HepG2 (cell line): Measurements from ENCODE around the gene PRPF4. TPM values are rescaled to one million over a fixed set of nuclear protein-coding genes. Genes with fewer than 3 reads are reported as not detected.
A peak's percentile ranks its signal among the peaks of the same experiment; 100 is the strongest.

ENCODE experiments used
- ATAC-seq: fragments of 200-7000 bp; cut with Tn5 transposase; 3 replicates; pipeline ENCODE4 v1.9.1; 2020; ENCODE audit warnings: mild to moderate bottlenecking, moderate library complexity
- BruUV-seq: library from RNA; stranded (reverse); fragments of 400-500 nt; replicated peaks from 2 replicates; lab custom pipeline; 2021; lab: Mats Ljungman, UMichigan
- CTCF ChIA-PET: fragments of 300-600 bp; formaldehyde crosslinking; extraction: SDS; loops from one replicate; lab custom pipeline; 2021; ENCODE audit warnings: low total read pairs, inconsistent platforms, low intra/inter-chr PET ratio; lab: Yijun Ruan, JAX
- POLR2A ChIA-PET: fragments of 350-600 bp; sonication (Branson Sonifier 250); formaldehyde crosslinking; loops from one replicate; lab custom pipeline; 2020; ENCODE audit warnings: antibody characterized with exemption, inconsistent platforms; lab: Yijun Ruan, JAX
- DNase-seq: peaks from one replicate; pipeline ENCODE4 v3.0.0-alpha.2; 2015; ENCODE audit warnings: low spot score
- FAIRE-seq: peaks from 3 replicates; lab custom pipeline; 2011; peaks lifted over from hg19 to GRCh38; lab: Jason Lieb, UNC
- H2AFZ ChIP-seq: one replicate; pipeline ENCODE4 v1.6.1; 2011; ENCODE audit warnings: low read length, inconsistent platforms
- H3K27ac ChIP-seq: fragments of 300-600 bp; 3 replicates; pipeline ENCODE4 v1.8.0; 2011; ENCODE audit warnings: mixed run types, mild to moderate bottlenecking, mixed read lengths, low read length, inconsistent platforms; ENCODE audit not compliant: insufficient read depth; ENCODE audit errors: extremely low read length
- H3K27me3 ChIP-seq, 2 experiments: fragments of 200-600 bp in 1 of 2; 2 replicates in 1 of 2; 3 replicates in 1 of 2; pipeline versions ENCODE4 v1.6.0 to v1.8.0; 2011; ENCODE audit warnings: low read length in 2 of 2, mild to moderate bottlenecking in 2 of 2, moderate library complexity in 2 of 2, inconsistent platforms in 1 of 2; ENCODE audit not compliant: insufficient read depth in 2 of 2, control insufficient read depth in 1 of 2
- H3K36me3 ChIP-seq, 2 experiments: fragments of 200-600 bp in 1 of 2; replicated peaks in 1 of 2; 2 replicates in 1 of 2; 3 replicates in 1 of 2; pipeline versions ENCODE4 v1.5.1 to v1.8.0; 2011; ENCODE audit warnings: low read length in 2 of 2, inconsistent platforms in 1 of 2; ENCODE audit not compliant: insufficient read depth in 2 of 2, control insufficient read depth in 1 of 2
- H3K4me1 ChIP-seq: 2 replicates; pipeline ENCODE4 v1.5.1; 2012; ENCODE audit warnings: low read length, inconsistent platforms; ENCODE audit not compliant: insufficient read depth
- H3K4me2 ChIP-seq: 2 replicates; pipeline ENCODE4 v1.6.0; 2011; ENCODE audit warnings: low read depth, low read length, inconsistent platforms
- H3K4me3 ChIP-seq, 3 experiments: fragments of 200-600 bp in 1 of 3; sonication (generic), shearing (Covaris generic) in 1 of 3; replicated peaks in 1 of 3; 2 replicates each; pipeline ENCODE4 v1.5.1; 2011 to 2016; ENCODE audit warnings: low read length in 3 of 3, inconsistent platforms in 2 of 3, low read depth in 2 of 3, mild to moderate bottlenecking in 2 of 3, control low read depth in 1 of 3, mixed read lengths in 1 of 3; ENCODE audit not compliant: insufficient read depth in 1 of 3
- H3K79me2 ChIP-seq: one replicate; pipeline ENCODE4 v1.6.1; 2011; ENCODE audit warnings: low read length, inconsistent platforms; ENCODE audit not compliant: insufficient read depth
- H3K9ac ChIP-seq: 2 replicates; pipeline ENCODE4 v1.6.0; 2011; ENCODE audit warnings: mild to moderate bottlenecking, low read depth, low read length, inconsistent platforms; ENCODE audit not compliant: insufficient read depth
- H3K9me3 ChIP-seq: 2 replicates; pipeline ENCODE4 v1.5.1; 2012; ENCODE audit warnings: mild to moderate bottlenecking, low read length
- H4K20me1 ChIP-seq: 2 replicates; pipeline ENCODE4 v1.6.0; 2011; ENCODE audit warnings: inconsistent platforms, mild to moderate bottlenecking, low read length, moderate library complexity; ENCODE audit not compliant: insufficient read depth
- GFI1 ChIP-seq: sonication (generic); formaldehyde crosslinking; IDR thresholded peaks from 2 replicates; pipeline ENCODE4 v1.5.0; 2020; ENCODE audit warnings: missing genetic modification reagents, mild to moderate bottlenecking, borderline replicate concordance
- HDAC2 ChIP-seq: sonication (generic); formaldehyde crosslinking; IDR thresholded peaks from 2 replicates; pipeline ENCODE4 v1.4.0; 2020; ENCODE audit warnings: missing genetic modification reagents
- RFXAP ChIP-seq: sonication (generic); formaldehyde crosslinking; IDR thresholded peaks from 2 replicates; pipeline ENCODE4 v1.4.0; 2020; ENCODE audit warnings: missing genetic modification reagents, borderline replicate concordance
- ZMAT3 ChIP-seq: sonication (generic); formaldehyde crosslinking; conservative IDR thresholded peaks from 2 replicates; pipeline ENCODE4 v1.7.0; 2021; ENCODE audit warnings: missing genetic modification reagents
- ZMYM3 ChIP-seq: sonication (generic); formaldehyde crosslinking; IDR thresholded peaks from 2 replicates; pipeline ENCODE4 v1.5.1; 2020; ENCODE audit warnings: mild to moderate bottlenecking, missing genetic modification reagents
- ZNF160 ChIP-seq: sonication (generic); formaldehyde crosslinking; IDR thresholded peaks from 2 replicates; pipeline ENCODE4 v1.8.0; 2022; ENCODE audit warnings: mild to moderate bottlenecking, inconsistent platforms, missing genetic modification reagents
- ZNF44 ChIP-seq: sonication (generic); formaldehyde crosslinking; IDR thresholded peaks from 2 replicates; pipeline ENCODE4 v1.5.1; 2020; ENCODE audit warnings: mild to moderate bottlenecking, missing genetic modification reagents
- ZSCAN20 ChIP-seq: sonication (generic); formaldehyde crosslinking; IDR thresholded peaks from 2 replicates; pipeline ENCODE4 v1.4.0; 2020; ENCODE audit warnings: missing genetic modification reagents, mild to moderate bottlenecking, borderline replicate concordance
- WGBS: methylation state at CpG from one replicate; pipeline ENCODE4 v1.1.6; 2017; ENCODE audit warnings: low lambda C conversion rate; 5-methylcytosine and 5-hydroxymethylcytosine counted together
- in situ Hi-C: cut with HindIII; loops from 2 replicates; pipeline ENCODE4 v1.10.0; 2017; ENCODE audit warnings: low pct_unique_long_range_greater_than_20kb; ENCODE audit not compliant: extremely low pct_ligation_motif_present
- intact Hi-C: fragments of 100-400 bp; cut with micrococcal nuclease; formaldehyde crosslinking; loops from one replicate; pipeline ENCODE4 v1.10.0; 2022; ENCODE audit not compliant: unreplicated experiment
- polyA plus RNA-seq, 8 experiments: library from polyadenylated mRNA; depleted of rRNA in 3 of 8; stranded (reverse) in 7 of 8; unstranded in 1 of 8; fragments of >200 nt; fragmentation: Illumina TruSeq in 4 of 8; extraction: Trizol in 4 of 8; gene quantifications; 2 replicates each; pipeline versions ENCODE4 v1.2.1 to v1.2.3, GENCODE V29; 2011 to 2016; ENCODE audit warnings: low read depth in 4 of 8, missing spikeins in 1 of 8, mixed read lengths in 1 of 8; ENCODE audit not compliant: insufficient read depth in 1 of 8
- total RNA-seq, 5 experiments: library from RNA; depleted of rRNA; stranded (reverse); fragments of >200 nt; fragmentation: Illumina TruSeq; extraction: Trizol; gene quantifications; 2 replicates each; pipeline ENCODE4 v1.2.3, GENCODE V29; 2016; ENCODE audit warnings: low read depth in 1 of 5
- TF ChIP-seq, protein P1 (sequence below): fragments of 450-650 bp; IDR thresholded peaks from 2 replicates; pipeline ENCODE4 v1.6.1; 2016
- TF ChIP-seq, protein P2 (sequence below): sonication (generic); formaldehyde crosslinking; IDR thresholded peaks from 2 replicates; pipeline ENCODE4 v1.9.0; 2021; ENCODE audit warnings: missing genetic modification reagents, borderline replicate concordance
- TF ChIP-seq, protein P3 (sequence below): sonication (generic); formaldehyde crosslinking; IDR thresholded peaks from 2 replicates; pipeline ENCODE4 v1.4.0; 2020; ENCODE audit warnings: missing genetic modification reagents

Gene PRPF4
- total and polyA plus RNA-seq, 2 of the 13 experiments (the other 11 are each of a cell fraction or from before 2014, with no cell fraction given), result 10.3 to 49.0 TPM

DNA sequence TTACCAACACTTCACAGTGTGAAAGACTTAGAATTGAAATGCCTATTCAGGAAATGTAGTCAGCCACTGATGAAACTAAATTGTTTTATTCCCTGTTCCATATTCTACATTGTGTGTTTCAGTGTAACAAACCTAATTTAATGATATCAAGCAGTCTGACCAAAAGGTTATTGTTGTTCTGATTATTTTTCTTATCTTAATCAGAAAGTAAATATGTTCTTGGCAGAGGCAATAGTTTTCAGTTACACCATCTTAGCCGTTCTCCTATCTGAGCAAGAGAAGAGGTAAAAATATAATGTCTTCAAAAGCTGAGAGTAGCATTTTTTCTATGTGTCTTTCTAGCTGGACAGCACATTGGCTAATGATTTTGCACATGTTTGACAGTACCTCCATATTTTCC is 17.2 kb upstream of the PRPF4 start:
- peaks cover 18% of the 10 kb centered on the region for H3K4me1 ChIP-seq
- no peaks in the 10 kb centered on the region for H4K20me1 ChIP-seq
- BruUV-seq, result no TSS peak
- in situ Hi-C loops, result no loop called here
- TF ChIP-seq ZNF160 (CRISPR knock-in tag) (no peak), ZNF44 (no peak)
- TF ChIP-seq, protein P1, sequence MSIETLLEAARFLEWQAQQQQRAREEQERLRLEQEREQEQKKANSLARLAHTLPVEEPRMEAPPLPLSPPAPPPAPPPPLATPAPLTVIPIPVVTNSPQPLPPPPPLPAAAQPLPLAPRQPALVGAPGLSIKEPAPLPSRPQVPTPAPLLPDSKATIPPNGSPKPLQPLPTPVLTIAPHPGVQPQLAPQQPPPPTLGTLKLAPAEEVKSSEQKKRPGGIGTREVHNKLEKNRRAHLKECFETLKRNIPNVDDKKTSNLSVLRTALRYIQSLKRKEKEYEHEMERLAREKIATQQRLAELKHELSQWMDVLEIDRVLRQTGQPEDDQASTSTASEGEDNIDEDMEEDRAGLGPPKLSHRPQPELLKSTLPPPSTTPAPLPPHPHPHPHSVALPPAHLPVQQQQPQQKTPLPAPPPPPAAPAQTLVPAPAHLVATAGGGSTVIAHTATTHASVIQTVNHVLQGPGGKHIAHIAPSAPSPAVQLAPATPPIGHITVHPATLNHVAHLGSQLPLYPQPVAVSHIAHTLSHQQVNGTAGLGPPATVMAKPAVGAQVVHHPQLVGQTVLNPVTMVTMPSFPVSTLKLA, result peak; percentile 25; the same call in 1 of the 2 replicates
- H3K4me2 ChIP-seq, result no peak overlapping the region
- CTCF ChIA-PET, result no interaction called here
- peaks cover 5% of the 10 kb centered on the region for H3K79me2 ChIP-seq
- POLR2A ChIA-PET, result no interaction called here
- no peak overlapping the region for H3K9ac ChIP-seq
- no peak for FAIRE-seq
- H3K36me3 ChIP-seq, result peaks cover 27 to 62% of the 10 kb centered on the region in 2 experiments
- no peaks in the 10 kb centered on the region for H3K27me3 ChIP-seq
- H2AFZ ChIP-seq, result no peak overlapping the region
- no peak for DNase-seq
- ATAC-seq, result no peak
- H3K27ac ChIP-seq, result no peak overlapping the region
- intact Hi-C loops, result no loop called here
- no peak overlapping the region for H3K4me3 ChIP-seq
- 84% methylated on average over 1 of the region's 1 CpG for WGBS
- H3K9me3 ChIP-seq, result no peaks in the 10 kb centered on the region

- Histone ChIP-seq H3K36me3 (peaks cover 20 to 47% of the 10 kb centered on the region in 2 experiments), H2AFZ (no peak overlapping the region), H3K79me2 (no peaks in the 10 kb centered on the region), H3K9ac (no peak overlapping the region), H3K4me2 (peak overlapping the region; percentile 23; the same call in 1 of the 2 replicates), H3K4me3 (no peak overlapping the region), H3K27ac (peak overlapping the region; percentile 65), H3K4me1 (peaks cover 18% of the 10 kb centered on the region), H3K27me3 (no peaks in the 10 kb centered on the region), H4K20me1 (no peaks in the 10 kb centered on the region), H3K9me3 (no peaks in the 10 kb centered on the region)
- FAIRE-seq (no peak), ATAC-seq (peak; percentile 77), DNase-seq (peak; percentile 35)
- ChIA-PET POLR2A (interaction anchor here (0.8 to 3.8 kb wide), 4 partner anchors 13 to 41 kb away, joined by 3 to 15 read pairs (median 4); partner anchors contain the start of genes CDC26, FKBP15, PRPF4 and SLC31A1), CTCF (no interaction called here)
- intact Hi-C loops (loop anchor here (5.0 kb wide), 1 partner anchor 40 kb away; the partner anchor contains the start of genes FKBP15 and SLC31A1), in situ Hi-C loops (no loop called here)
- no TSS peak for BruUV-seq
- 48% methylated on average over 1 of the region's 1 CpG for WGBS
- TF ChIP-seq, protein P2, sequence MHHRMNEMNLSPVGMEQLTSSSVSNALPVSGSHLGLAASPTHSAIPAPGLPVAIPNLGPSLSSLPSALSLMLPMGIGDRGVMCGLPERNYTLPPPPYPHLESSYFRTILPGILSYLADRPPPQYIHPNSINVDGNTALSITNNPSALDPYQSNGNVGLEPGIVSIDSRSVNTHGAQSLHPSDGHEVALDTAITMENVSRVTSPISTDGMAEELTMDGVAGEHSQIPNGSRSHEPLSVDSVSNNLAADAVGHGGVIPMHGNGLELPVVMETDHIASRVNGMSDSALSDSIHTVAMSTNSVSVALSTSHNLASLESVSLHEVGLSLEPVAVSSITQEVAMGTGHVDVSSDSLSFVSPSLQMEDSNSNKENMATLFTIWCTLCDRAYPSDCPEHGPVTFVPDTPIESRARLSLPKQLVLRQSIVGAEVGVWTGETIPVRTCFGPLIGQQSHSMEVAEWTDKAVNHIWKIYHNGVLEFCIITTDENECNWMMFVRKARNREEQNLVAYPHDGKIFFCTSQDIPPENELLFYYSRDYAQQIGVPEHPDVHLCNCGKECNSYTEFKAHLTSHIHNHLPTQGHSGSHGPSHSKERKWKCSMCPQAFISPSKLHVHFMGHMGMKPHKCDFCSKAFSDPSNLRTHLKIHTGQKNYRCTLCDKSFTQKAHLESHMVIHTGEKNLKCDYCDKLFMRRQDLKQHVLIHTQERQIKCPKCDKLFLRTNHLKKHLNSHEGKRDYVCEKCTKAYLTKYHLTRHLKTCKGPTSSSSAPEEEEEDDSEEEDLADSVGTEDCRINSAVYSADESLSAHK (CRISPR knock-in tag), result no peak
- TF ChIP-seq ZMAT3 (CRISPR knock-in tag) (no peak), GFI1 (CRISPR knock-in tag) (0 out of 2 replicates have a peak, but pooled peaks have one; percentile 16), ZMYM3 (peak; percentile 6; the same call in 1 of the 2 replicates), RFXAP (CRISPR knock-in tag) (no peak), ZSCAN20 (CRISPR knock-in tag) (0 out of 2 replicates have a peak, but pooled peaks have one; percentile 20), HDAC2 (CRISPR knock-in tag) (no peak)
- TF ChIP-seq, protein P3, sequence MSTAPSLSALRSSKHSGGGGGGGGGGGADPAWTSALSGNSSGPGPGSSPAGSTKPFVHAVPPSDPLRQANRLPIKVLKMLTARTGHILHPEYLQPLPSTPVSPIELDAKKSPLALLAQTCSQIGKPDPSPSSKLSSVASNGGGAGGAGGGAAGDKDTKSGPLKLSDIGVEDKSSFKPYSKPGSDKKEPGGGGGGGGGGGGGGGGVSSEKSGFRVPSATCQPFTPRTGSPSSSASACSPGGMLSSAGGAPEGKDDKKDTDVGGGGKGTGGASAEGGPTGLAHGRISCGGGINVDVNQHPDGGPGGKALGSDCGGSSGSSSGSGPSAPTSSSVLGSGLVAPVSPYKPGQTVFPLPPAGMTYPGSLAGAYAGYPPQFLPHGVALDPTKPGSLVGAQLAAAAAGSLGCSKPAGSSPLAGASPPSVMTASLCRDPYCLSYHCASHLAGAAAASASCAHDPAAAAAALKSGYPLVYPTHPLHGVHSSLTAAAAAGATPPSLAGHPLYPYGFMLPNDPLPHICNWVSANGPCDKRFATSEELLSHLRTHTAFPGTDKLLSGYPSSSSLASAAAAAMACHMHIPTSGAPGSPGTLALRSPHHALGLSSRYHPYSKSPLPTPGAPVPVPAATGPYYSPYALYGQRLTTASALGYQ (CRISPR knock-in tag), result no peak
These were observed 13.4 kb upstream of the PRPF4 start for GRCh38 chr9:113261917-113262671.
